HepG2 (cell line): Measurements from ENCODE around the gene TSSK3. TPM values are rescaled to one million over a fixed set of nuclear protein-coding genes. Genes with fewer than 3 reads are reported as not detected.
A peak's percentile ranks its signal among the peaks of the same experiment; 100 is the strongest.

Source experiments
- CERS6 ChIP-seq: sonication (generic); formaldehyde crosslinking; IDR thresholded peaks from 2 replicates; pipeline ENCODE4 v1.5.0; 2020; ENCODE audit warnings: missing genetic modification reagents
- ERF ChIP-seq: IDR thresholded peaks from 2 replicates; pipeline ENCODE4 v1.6.1; 2018; ENCODE audit warnings: missing biosample characterization, missing genetic modification reagents
- FOXC1 ChIP-seq: sonication (generic); formaldehyde crosslinking; IDR thresholded peaks from 2 replicates; pipeline ENCODE4 v1.8.0; 2022; ENCODE audit warnings: mild to moderate bottlenecking, missing genetic modification reagents, borderline replicate concordance
- GTF3A ChIP-seq: sonication (generic); formaldehyde crosslinking; conservative IDR thresholded peaks from 2 replicates; pipeline ENCODE4 v1.4.0; 2020; ENCODE audit warnings: mild to moderate bottlenecking, missing genetic modification reagents
- IKZF5 ChIP-seq: IDR thresholded peaks from 2 replicates; pipeline ENCODE4 v1.6.1; 2018; ENCODE audit warnings: missing genetic modification reagents, mild to moderate bottlenecking, missing compliant biosample characterization
- KLF12 ChIP-seq: sonication (generic); formaldehyde crosslinking; IDR thresholded peaks from 2 replicates; pipeline ENCODE4 v1.4.0; 2020; ENCODE audit warnings: missing genetic modification reagents, borderline replicate concordance
- MAX ChIP-seq: IDR thresholded peaks from 2 replicates; pipeline ENCODE4 v1.6.1; 2012; ENCODE audit warnings: inconsistent platforms
- MNT ChIP-seq: fragments of 450-650 bp; IDR thresholded peaks from 2 replicates; pipeline ENCODE4 v1.6.1; 2016
- MTERF4 ChIP-seq: sonication (generic); formaldehyde crosslinking; IDR thresholded peaks from 2 replicates; pipeline ENCODE4 v1.8.0; 2023; ENCODE audit warnings: mild to moderate bottlenecking, missing genetic modification reagents
- PATZ1 ChIP-seq: sonication (generic); formaldehyde crosslinking; IDR thresholded peaks from 2 replicates; pipeline ENCODE4 v1.4.0; 2020; ENCODE audit warnings: missing genetic modification reagents
- RAD21 ChIP-seq: fragments of 450-650 bp; formaldehyde crosslinking; IDR thresholded peaks from 2 replicates; pipeline ENCODE4 v1.5.0; 2020; ENCODE audit warnings: mild to moderate bottlenecking
- SALL1 ChIP-seq: sonication (generic); formaldehyde crosslinking; IDR thresholded peaks from 2 replicates; pipeline ENCODE4 v1.8.0; 2022; ENCODE audit warnings: mild to moderate bottlenecking, missing genetic modification reagents
- XRCC5 ChIP-seq: fragments of 200-400 bp; formaldehyde crosslinking; optimal IDR thresholded peaks from 2 replicates; pipeline ENCODE3; 2017; ENCODE audit warnings: mild to moderate bottlenecking, low read length
- ZBTB7A ChIP-seq: sonication (generic); formaldehyde crosslinking; IDR thresholded peaks from 2 replicates; pipeline ENCODE4 v1.8.0; 2022; ENCODE audit warnings: mild to moderate bottlenecking, missing genetic modification reagents
- ZFX ChIP-seq: sonication (generic); formaldehyde crosslinking; IDR thresholded peaks from 2 replicates; pipeline ENCODE4 v1.4.0; 2020; ENCODE audit warnings: mild to moderate bottlenecking, low read depth, missing genetic modification reagents, moderate library complexity
- ZFY ChIP-seq: sonication (generic); formaldehyde crosslinking; IDR thresholded peaks from 2 replicates; pipeline ENCODE4 v1.4.0; 2020; ENCODE audit warnings: missing genetic modification reagents
- ZNF276 ChIP-seq: sonication (generic); formaldehyde crosslinking; IDR thresholded peaks from 2 replicates; pipeline ENCODE4 v1.4.0; 2020; ENCODE audit warnings: mild to moderate bottlenecking, low read depth, missing genetic modification reagents
- ZNF44 ChIP-seq: sonication (generic); formaldehyde crosslinking; IDR thresholded peaks from 2 replicates; pipeline ENCODE4 v1.5.1; 2020; ENCODE audit warnings: mild to moderate bottlenecking, missing genetic modification reagents
- ZNF577 ChIP-seq: sonication (generic); formaldehyde crosslinking; IDR thresholded peaks from 2 replicates; pipeline ENCODE4 v1.4.0; 2020; ENCODE audit warnings: mild to moderate bottlenecking, low read depth, missing genetic modification reagents, borderline replicate concordance
- ZSCAN12 ChIP-seq: sonication (generic); formaldehyde crosslinking; IDR thresholded peaks from 2 replicates; pipeline ENCODE4 v1.9.0; 2021; ENCODE audit warnings: mild to moderate bottlenecking, missing genetic modification reagents
- polyA plus RNA-seq, 8 experiments: library from polyadenylated mRNA; depleted of rRNA in 3 of 8; stranded (reverse) in 7 of 8; unstranded in 1 of 8; fragments of >200 nt; fragmentation: Illumina TruSeq in 4 of 8; extraction: Trizol in 4 of 8; gene quantifications; 2 replicates each; pipeline versions ENCODE4 v1.2.1 to v1.2.3, GENCODE V29; 2011 to 2016; ENCODE audit warnings: low read depth in 4 of 8, missing spikeins in 1 of 8, mixed read lengths in 1 of 8; ENCODE audit not compliant: insufficient read depth in 1 of 8
- total RNA-seq, 5 experiments: library from RNA; depleted of rRNA; stranded (reverse); fragments of >200 nt; fragmentation: Illumina TruSeq; extraction: Trizol; gene quantifications; 2 replicates each; pipeline ENCODE4 v1.2.3, GENCODE V29; 2016; ENCODE audit warnings: low read depth in 1 of 5

Gene TSSK3
- total and polyA plus RNA-seq, 2 of the 13 experiments (the other 11 are each of a cell fraction or from before 2014, with no cell fraction given), result 1.0 to 1.1 TPM

- TF ChIP-seq ZNF276 (CRISPR knock-in tag), result no peak
- peak; percentile 53 for TF ChIP-seq SALL1 (CRISPR knock-in tag)
- no peak for TF ChIP-seq ZSCAN12 (CRISPR knock-in tag)
- TF ChIP-seq ZNF44, result no peak
- TF ChIP-seq ZNF577, result no peak
- peak; percentile 63 for TF ChIP-seq XRCC5
- no peak for TF ChIP-seq ZFX (CRISPR knock-in tag)
- peak; percentile 50; the same call in 1 of the 2 replicates for TF ChIP-seq IKZF5
- no peak for TF ChIP-seq GTF3A (CRISPR knock-in tag)
- no peak for TF ChIP-seq FOXC1
- TF ChIP-seq PATZ1 (CRISPR knock-in tag), result no peak
- no peak for TF ChIP-seq MTERF4
- TF ChIP-seq RAD21 (CRISPR knock-in tag), result peak; percentile 89
- TF ChIP-seq KLF12 (CRISPR knock-in tag), result no peak
- TF ChIP-seq MNT, result peak; percentile 70
- peak; percentile 84 for TF ChIP-seq MAX
- no peak for TF ChIP-seq ZBTB7A
- no peak for TF ChIP-seq CERS6 (CRISPR knock-in tag)
- TF ChIP-seq ZFY, result no peak
- peak; percentile 55 for TF ChIP-seq ERF
Observed at GRCh38 chr1:32413507-32414185, 51.3 kb downstream of the TSSK3 start (continued).
